Spleen (tissue), 11 donors: ENCODE results near the gene TMEM125. TPM values are rescaled to one million over a fixed set of nuclear protein-coding genes. Genes with fewer than 3 reads are reported as not detected.

Experiments used
- DNase-seq: peaks from one replicate; pipeline ENCODE4 v3.0.0-alpha.2; 2020
- H3K27ac ChIP-seq, 8 donors: fragments of 200-600 bp; sonication (generic) in 7 of 8; 1 replicate in 4 of 8; 2 replicates in 4 of 8; pipeline versions ENCODE4 v1.5.0 to v1.8.0; 2016 to 2021; ENCODE audit warnings: inconsistent platforms in 4 of 8, mild to moderate bottlenecking in 4 of 8, moderate library complexity in 1 of 8
- H3K27me3 ChIP-seq, 7 donors: fragments of 200-600 bp; sonication (generic) in 6 of 7; replicated peaks in 1 of 7; 1 replicate in 4 of 7; 2 replicates in 3 of 7; pipeline versions ENCODE4 v1.5.0 to v1.8.0; 2016 to 2021; ENCODE audit warnings: inconsistent platforms in 3 of 7, mild to moderate bottlenecking in 1 of 7
- H3K36me3 ChIP-seq, 6 donors: fragments of 200-600 bp; sonication (generic) in 5 of 6; 1 replicate in 4 of 6; 2 replicates in 2 of 6; pipeline versions ENCODE4 v1.5.0 to v1.8.0; 2016 to 2021; ENCODE audit warnings: inconsistent platforms in 2 of 6
- H3K4me1 ChIP-seq, 6 donors: fragments of 200-600 bp; sonication (generic) in 5 of 6; 1 replicate in 3 of 6; 2 replicates in 3 of 6; pipeline versions ENCODE4 v1.5.0 to v1.8.0; 2016 to 2021; ENCODE audit warnings: inconsistent platforms in 3 of 6
- H3K4me3 ChIP-seq, 8 donors: fragments of 200-600 bp; sonication (generic) in 7 of 8; 1 replicate in 4 of 8; 2 replicates in 4 of 8; pipeline versions ENCODE4 v1.5.0 to v1.8.0; 2016 to 2021; ENCODE audit warnings: inconsistent platforms in 4 of 8, mild to moderate bottlenecking in 4 of 8, moderate library complexity in 2 of 8
- H3K9me3 ChIP-seq, 8 donors: fragments of 200-600 bp; sonication (generic) in 7 of 8; 1 replicate in 4 of 8; 2 replicates in 4 of 8; pipeline versions ENCODE4 v1.5.0 to v1.8.0; 2016 to 2021; ENCODE audit warnings: inconsistent platforms in 4 of 8
- POLR2A ChIP-seq, 3 donors: fragments of 450-650 bp; IDR thresholded peaks; one replicate each; pipeline ENCODE4 v1.5.1; 2017; ENCODE audit warnings: antibody characterized with exemption in 3 of 3, mild to moderate bottlenecking in 1 of 3
- POLR2AphosphoS5 ChIP-seq, 3 donors: sonication (generic); formaldehyde crosslinking; IDR thresholded peaks; one replicate each; pipeline ENCODE4 v1.5.1; 2017; ENCODE audit warnings: antibody characterized with exemption in 3 of 3
- WGBS, 5 donors: extraction: QIAGEN DNeasy Blood & Tissue Kit in 3 of 5; methylation state at CpG; one replicate each; pipeline versions ENCODE4 v1.1.5 to v1.1.7; 2013 to 2018; 5-methylcytosine and 5-hydroxymethylcytosine counted together
- intact Hi-C: fragments of 100-400 bp; cut with DNase I; formaldehyde crosslinking; loops from one replicate; pipeline ENCODE4 v1.15.0; 2023; ENCODE audit warnings: low total_unique reads
- polyA plus RNA-seq, 3 donors: library from polyadenylated mRNA; stranded (reverse); fragments of 200-250 nt; gene quantifications; one replicate each; pipeline ENCODE4 v1.2.1, GENCODE V29; 2013
- total RNA-seq, 7 donors: library from RNA; depleted of rRNA in 3 of 7; stranded (reverse); fragments of >200 nt in 3 of 7; fragmentation: NEBNext Ultra II Directional in 4 of 7; extraction: Animal tissue kit (Norgen Biotek cat#: 25700) in 4 of 7; gene quantifications; one replicate each; pipeline versions ENCODE4 v1.1.0 to v1.2.1, GENCODE V29; 2016 to 2021
- TF ChIP-seq, protein P1 (sequence below), 11 experiments: fragments of 200-600 bp in 7 of 11; fragments of 450-650 bp in 4 of 11; sonication (generic) in 4 of 11; IDR thresholded peaks in 8 of 11; conservative IDR thresholded peaks in 3 of 11; 1 replicate in 7 of 11; 2 replicates in 4 of 11; pipeline versions ENCODE4 v1.4.0 to v1.8.0; 2016 to 2021; ENCODE audit warnings: antibody characterized with exemption in 11 of 11, inconsistent platforms in 4 of 11, mild to moderate bottlenecking in 1 of 11
- donor health status: healthy with polysubstance abuse.
- donor health status: DM: no; HTN: no; CAD: no; lungs with moderate emphysema.
- donor health status: DM: no; HTN: no; CAD: no.
- donor health status: Bipolar disorder and iron deficiency.
- donor health status: healthy.
- donor health status: DM: no; HTN: no; CAD: no.
- donor health status: DM: yes; HTN: yes; CAD: no.

TMEM125 gene
- total and polyA plus RNA-seq, 10 donors = 0.05 to 0.06 TPM; not detected in 8

DNA sequence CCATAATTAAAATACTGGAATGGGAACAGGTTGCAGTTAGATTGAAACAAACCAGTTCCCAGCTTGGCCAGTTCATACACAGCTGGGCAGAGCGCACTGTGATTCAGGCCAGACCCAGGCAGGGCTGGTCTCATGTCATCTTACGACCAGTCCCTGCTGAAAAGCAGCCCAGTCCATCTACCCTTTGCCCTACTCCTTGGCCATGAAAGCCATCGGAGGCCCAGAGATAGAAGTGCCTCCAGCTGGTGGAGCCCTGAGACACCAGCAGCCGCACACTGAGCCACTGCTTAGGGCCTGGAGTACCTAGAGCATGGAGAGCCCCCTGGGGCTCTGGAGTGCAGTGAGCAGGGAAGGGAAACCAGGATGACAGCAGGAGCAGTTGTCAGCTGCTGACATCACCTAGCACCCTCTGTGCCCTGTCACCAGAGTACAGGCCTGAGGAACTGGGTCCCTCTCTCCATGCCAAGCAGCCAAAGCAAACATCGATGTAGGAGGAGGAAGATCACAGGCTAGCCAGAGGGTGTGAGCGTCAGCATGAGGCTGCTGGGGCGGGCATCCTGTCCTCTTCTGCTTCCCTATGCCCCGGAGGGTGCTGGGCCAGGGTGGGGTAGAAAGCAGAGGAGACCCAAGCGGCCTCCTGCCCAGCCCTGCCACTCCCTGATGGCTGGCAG is 34.2 kb upstream of the TMEM125 start:
- Histone ChIP-seq H3K4me3 (no peak overlapping the region), H3K36me3 (no peaks in the 10 kb centered on the region), H3K27me3 (peaks cover 0 to 3% (median 0%) of the 10 kb centered on the region in 7 donors), H3K4me1 (peaks cover 12 to 29% (median 23%) of the 10 kb centered on the region in 6 donors), H3K27ac (no peak overlapping the region), H3K9me3 (no peaks in the 10 kb centered on the region)
- no peak for DNase-seq
- intact Hi-C loops = no loop called here
- WGBS, 5 donors = 79 to 85% (median 84%) methylated on average over 9 of the region's 9 CpGs
- TF ChIP-seq POLR2A (IDR thresholded peaks at IDR 0.05) (no peak), POLR2AphosphoS5 (IDR thresholded peaks at IDR 0.05) (no peak)
- TF ChIP-seq, protein P1, sequence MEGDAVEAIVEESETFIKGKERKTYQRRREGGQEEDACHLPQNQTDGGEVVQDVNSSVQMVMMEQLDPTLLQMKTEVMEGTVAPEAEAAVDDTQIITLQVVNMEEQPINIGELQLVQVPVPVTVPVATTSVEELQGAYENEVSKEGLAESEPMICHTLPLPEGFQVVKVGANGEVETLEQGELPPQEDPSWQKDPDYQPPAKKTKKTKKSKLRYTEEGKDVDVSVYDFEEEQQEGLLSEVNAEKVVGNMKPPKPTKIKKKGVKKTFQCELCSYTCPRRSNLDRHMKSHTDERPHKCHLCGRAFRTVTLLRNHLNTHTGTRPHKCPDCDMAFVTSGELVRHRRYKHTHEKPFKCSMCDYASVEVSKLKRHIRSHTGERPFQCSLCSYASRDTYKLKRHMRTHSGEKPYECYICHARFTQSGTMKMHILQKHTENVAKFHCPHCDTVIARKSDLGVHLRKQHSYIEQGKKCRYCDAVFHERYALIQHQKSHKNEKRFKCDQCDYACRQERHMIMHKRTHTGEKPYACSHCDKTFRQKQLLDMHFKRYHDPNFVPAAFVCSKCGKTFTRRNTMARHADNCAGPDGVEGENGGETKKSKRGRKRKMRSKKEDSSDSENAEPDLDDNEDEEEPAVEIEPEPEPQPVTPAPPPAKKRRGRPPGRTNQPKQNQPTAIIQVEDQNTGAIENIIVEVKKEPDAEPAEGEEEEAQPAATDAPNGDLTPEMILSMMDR (IDR thresholded peaks at IDR 0.05 in 8 of 11, conservative IDR thresholded peaks at IDR 0.05 in 3 of 11) = no peak

DNA sequence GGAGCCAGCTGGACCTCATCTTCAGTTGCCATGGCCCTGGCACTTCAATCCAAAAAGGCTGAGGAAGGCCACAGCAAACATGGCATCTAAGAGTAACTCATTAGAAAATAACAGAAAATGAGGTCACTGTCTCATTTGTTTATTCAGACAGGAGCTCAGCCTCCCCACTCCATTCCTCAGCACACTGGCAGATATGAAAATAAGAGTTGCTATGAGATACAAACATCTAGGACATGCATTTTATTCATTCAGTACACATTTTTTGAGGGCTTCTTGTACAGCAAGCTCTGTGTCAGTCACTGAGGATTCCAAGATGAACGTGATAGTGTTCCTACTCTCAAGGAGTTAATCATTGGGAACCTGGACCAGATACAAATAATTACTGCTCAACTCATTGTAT is 32.7 kb upstream of the TMEM125 start:
- TF ChIP-seq POLR2AphosphoS5 (IDR thresholded peaks at IDR 0.05) (no peak), POLR2A (IDR thresholded peaks at IDR 0.05) (no peak)
- TF ChIP-seq, protein P1 (IDR thresholded peaks at IDR 0.05 in 8 of 11, conservative IDR thresholded peaks at IDR 0.05 in 3 of 11) = no peak
- WGBS, 5 donors = 82 to 90% (median 88%) methylated on average over 1 of the region's 1 CpG
- peaks cover 0 to 3% (median 0%) of the 10 kb centered on the region in 7 donors for H3K27me3 ChIP-seq
- peaks cover 12 to 29% (median 23%) of the 10 kb centered on the region in 6 donors for H3K4me1 ChIP-seq
- H3K4me3 ChIP-seq = no peak overlapping the region
- H3K9me3 ChIP-seq = no peaks in the 10 kb centered on the region
- H3K36me3 ChIP-seq = no peaks in the 10 kb centered on the region
- intact Hi-C loops = no loop called here
- no peak overlapping the region for H3K27ac ChIP-seq
- DNase-seq = no peak

DNA sequence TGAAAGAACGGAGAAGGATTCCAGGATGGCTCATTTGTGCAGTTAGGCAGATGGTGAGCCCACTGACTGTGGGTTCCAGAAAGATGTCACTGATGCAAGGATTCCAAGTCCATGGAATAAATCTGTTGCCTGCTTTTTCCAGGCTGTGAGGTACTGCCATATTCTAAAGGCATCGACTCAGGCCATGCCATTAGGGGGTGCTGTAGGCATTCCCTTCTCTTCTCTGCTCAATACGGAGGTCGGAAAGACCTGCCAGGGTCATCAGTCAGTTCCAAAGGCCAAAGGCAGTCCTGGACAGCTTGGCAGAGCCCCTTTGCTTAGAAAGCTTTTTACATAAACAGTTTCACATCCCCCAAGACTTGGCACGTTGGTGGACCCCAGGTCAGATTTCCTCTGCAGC is 31.7 kb upstream of the TMEM125 start:
- no peak overlapping the region for H3K4me3 ChIP-seq
- TF ChIP-seq, protein P1 (IDR thresholded peaks at IDR 0.05 in 8 of 11, conservative IDR thresholded peaks at IDR 0.05 in 3 of 11) = peak; percentile 13 to 77 (median 62)
- TF ChIP-seq POLR2A (IDR thresholded peaks at IDR 0.05) = no peak
- TF ChIP-seq POLR2AphosphoS5 (IDR thresholded peaks at IDR 0.05) = peak in 1 of 3 donors; percentile 36
- WGBS, 5 donors = 15 to 26% (median 18%) methylated on average over 5 of the region's 5 CpGs
- intact Hi-C loops = no loop called here
- peaks cover 0 to 7% (median 0%) of the 10 kb centered on the region in 7 donors for H3K27me3 ChIP-seq
- no peak for DNase-seq
- H3K36me3 ChIP-seq = no peaks in the 10 kb centered on the region
- H3K27ac ChIP-seq = no peak overlapping the region
- no peaks in the 10 kb centered on the region for H3K9me3 ChIP-seq
- peaks cover 12 to 29% (median 23%) of the 10 kb centered on the region in 6 donors for H3K4me1 ChIP-seq

DNA sequence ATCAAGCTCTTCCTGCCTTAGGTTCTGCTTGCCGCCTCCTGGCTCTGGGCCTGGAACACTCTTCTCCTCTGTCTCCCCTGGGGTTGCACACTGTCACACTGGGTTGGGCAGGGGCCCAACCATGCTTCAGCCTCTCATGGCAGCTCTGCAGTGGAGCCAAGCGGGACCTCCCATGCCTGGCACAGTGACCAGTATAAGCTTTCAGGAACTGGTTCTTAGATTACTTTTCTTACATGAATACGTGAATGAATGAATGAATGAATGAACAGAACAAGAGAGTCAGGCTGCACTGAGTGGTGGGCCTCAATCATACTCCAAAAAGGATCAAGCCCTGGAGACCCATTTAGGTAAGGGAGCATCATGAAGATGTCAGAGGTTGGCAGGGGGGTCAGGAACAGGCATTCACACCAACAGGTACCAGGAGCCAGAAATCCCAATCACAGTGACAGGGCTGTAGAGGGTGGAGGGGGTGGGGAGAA is 30.8 kb upstream of the TMEM125 start:
- Histone ChIP-seq H3K9me3 (no peaks in the 10 kb centered on the region), H3K4me1 (peaks cover 12 to 29% (median 23%) of the 10 kb centered on the region in 6 donors), H3K4me3 (no peak overlapping the region), H3K36me3 (no peaks in the 10 kb centered on the region), H3K27me3 (peaks cover 0 to 7% (median 0%) of the 10 kb centered on the region in 7 donors), H3K27ac (peak overlapping the region in 6 of 8 donors; percentile 35 to 61 (median 58))
- TF ChIP-seq POLR2A (IDR thresholded peaks at IDR 0.05) (no peak), POLR2AphosphoS5 (IDR thresholded peaks at IDR 0.05) (peak in 1 of 3 donors; percentile 55)
- TF ChIP-seq, protein P1 (IDR thresholded peaks at IDR 0.05 in 8 of 11, conservative IDR thresholded peaks at IDR 0.05 in 3 of 11) = no peak
- no peak for DNase-seq
- intact Hi-C loops = no loop called here
- 68 to 75% (median 69%) methylated on average over 3 of the region's 3 CpGs for WGBS, 5 donors
